Colon (tissue), 2 donors: ENCODE results near the gene TRH.

Experiments used
- FAIRE-seq: peaks from 2 replicates; lab custom pipeline; 2012; peaks lifted over from hg19 to GRCh38; lab: Jason Lieb, UNC
- donor health status: control.
- donor health status: control.

TRH gene

GRCh38 chr3:129974564-129974832 is at the start of gene TRH:
TRH (plus strand) TSS chr3:129974720; CDS start chr3:129975817, 1,097 bp downstream.
- no peak for FAIRE-seq

- no peak for FAIRE-seq
Observed at GRCh38 chr3:129927072-129927471, 47.4 kb upstream of the TRH start.

GRCh38 chr3:129929383-129929782 is 45.1 kb upstream of the TRH start:
- FAIRE-seq, result no peak

GRCh38 chr3:129933471-129933870 is 41.0 kb upstream of the TRH start:
- FAIRE-seq, result no peak

- no peak for FAIRE-seq
Observed at GRCh38 chr3:129934234-129935123, 40.0 kb upstream of the TRH start.

GRCh38 chr3:129936757-129937156 is 37.8 kb upstream of the TRH start:
- FAIRE-seq, result no peak

- no peak for FAIRE-seq
Observed at GRCh38 chr3:129937717-129938116, 36.8 kb upstream of the TRH start.

- FAIRE-seq, result no peak
Observed at GRCh38 chr3:129938140-129938930, 36.2 kb upstream of the TRH start.

GRCh38 chr3:129940086-129940485 is 34.4 kb upstream of the TRH start:
- FAIRE-seq, result no peak

- no peak for FAIRE-seq
Observed at GRCh38 chr3:129942296-129942695, 32.2 kb upstream of the TRH start.

GRCh38 chr3:129943020-129943419 is 31.5 kb upstream of the TRH start:
- no peak for FAIRE-seq

- FAIRE-seq, result no peak
Observed at GRCh38 chr3:129944709-129945108, 29.8 kb upstream of the TRH start.

- FAIRE-seq, result no peak
Observed at GRCh38 chr3:129947538-129948240, 26.8 kb upstream of the TRH start.

GRCh38 chr3:129950318-129951046 is 24.0 kb upstream of the TRH start:
- FAIRE-seq, result no peak

- no peak for FAIRE-seq
Observed at GRCh38 chr3:129952556-129953355, 21.8 kb upstream of the TRH start.

GRCh38 chr3:129953621-129954020 is 20.9 kb upstream of the TRH start:
- no peak for FAIRE-seq

- no peak for FAIRE-seq
Observed at GRCh38 chr3:129954514-129954913, 20.0 kb upstream of the TRH start.

GRCh38 chr3:129956936-129957335 is 17.6 kb upstream of the TRH start:
- no peak for FAIRE-seq

- no peak for FAIRE-seq
Observed at GRCh38 chr3:129958755-129959154, 15.8 kb upstream of the TRH start.

GRCh38 chr3:129961141-129961541 is 13.4 kb upstream of the TRH start:
- no peak for FAIRE-seq

- no peak for FAIRE-seq
Observed at GRCh38 chr3:129962600-129962999, 11.9 kb upstream of the TRH start.
